H1 (cell line): ENCODE results near the gene NLRP6. TPM values are rescaled to one million over a fixed set of nuclear protein-coding genes. Genes with fewer than 3 reads are reported as not detected.
A peak's percentile ranks its signal among the peaks of the same experiment; 100 is the strongest.

Experiments used
- CEBPB ChIP-seq: IDR thresholded peaks from 2 replicates; pipeline ENCODE4 v1.6.1; 2012; ENCODE audit warnings: low read depth, low read length
- CTCF ChIP-seq, 3 experiments: IDR thresholded peaks; 1 replicate in 2 of 3; 2 replicates in 1 of 3; pipeline versions ENCODE4 v1.5.1 to v1.6.1; 2011; ENCODE audit warnings: low read length in 3 of 3, mild to moderate bottlenecking in 3 of 3, inconsistent platforms in 2 of 3, low read depth in 1 of 3, moderate library complexity in 1 of 3; ENCODE audit not compliant: insufficient read depth in 1 of 3; ENCODE audit errors: control extremely low read depth in 1 of 3
- KDM4A ChIP-seq: IDR thresholded peaks from one replicate; pipeline ENCODE4 v1.7.1; 2012; ENCODE audit warnings: low read depth, mild to moderate bottlenecking, moderate library complexity, low read length, inconsistent platforms; ENCODE audit not compliant: severe bottlenecking
- NRF1 ChIP-seq: IDR thresholded peaks from 2 replicates; pipeline ENCODE4 v1.6.1; 2011; ENCODE audit warnings: mild to moderate bottlenecking, low read depth, low read length, improper control_type of control experiment
- PHF8 ChIP-seq: fragments of 200-600 bp; sonication (generic); conservative IDR thresholded peaks from 2 replicates; pipeline ENCODE4 v1.7.1; 2012; ENCODE audit warnings: low read depth, mild to moderate bottlenecking, inconsistent platforms, low read length, moderate library complexity
- RFX5 ChIP-seq: IDR thresholded peaks from 2 replicates; pipeline ENCODE4 v1.6.1; 2011; ENCODE audit warnings: low read depth, low read length, improper control_type of control experiment, borderline replicate concordance
- RXRA ChIP-seq: IDR thresholded peaks from 2 replicates; pipeline ENCODE4 v1.6.1; 2011; ENCODE audit warnings: low read depth, mild to moderate bottlenecking, low read length, moderate library complexity; ENCODE audit not compliant: insufficient read depth
- SAP30 ChIP-seq: fragments of 300-600 bp; sonication (generic); IDR thresholded peaks from 2 replicates; pipeline ENCODE4 v1.7.1; 2012; ENCODE audit warnings: low read length, moderate library complexity, mild to moderate bottlenecking, inconsistent platforms; ENCODE audit not compliant: insufficient read depth, insufficient replicate concordance
- SIN3A ChIP-seq, 2 experiments: IDR thresholded peaks in 1 of 2; conservative IDR thresholded peaks in 1 of 2; 2 replicates each; pipeline ENCODE4 v1.6.1; 2011 to 2012; ENCODE audit warnings: low read length in 2 of 2, improper control_type of control experiment in 1 of 2, low read depth in 1 of 2, mild to moderate bottlenecking in 1 of 2
- SP2 ChIP-seq: IDR thresholded peaks from 2 replicates; pipeline ENCODE4 v1.6.1; 2012; ENCODE audit warnings: mild to moderate bottlenecking, low read length, inconsistent platforms
- TAF7 ChIP-seq: optimal IDR thresholded peaks from 2 replicates; pipeline ENCODE3; 2011; ENCODE audit warnings: low read depth, mild to moderate bottlenecking, inconsistent platforms, low read length, moderate library complexity, borderline replicate concordance
- YY1 ChIP-seq: IDR thresholded peaks from 2 replicates; pipeline ENCODE4 v1.6.1; 2011; ENCODE audit warnings: low read depth, mild to moderate bottlenecking, low read length
- ZNF274 ChIP-seq: IDR thresholded peaks from 2 replicates; pipeline ENCODE4 v1.7.0; 2012; ENCODE audit warnings: low read length, borderline replicate concordance; ENCODE audit errors: extremely low read depth
- polyA plus RNA-seq, 7 experiments: library from polyadenylated mRNA; depleted of rRNA in 3 of 7; stranded (reverse) in 5 of 7; unstranded in 2 of 7; fragments of >200 nt in 5 of 7; fragments of 200-250 nt in 2 of 7; gene quantifications; 1 replicate in 5 of 7; 2 replicates in 1 of 7; 4 replicates in 1 of 7; pipeline versions ENCODE4 v1.2.1 to v1.2.3, GENCODE V29; 2011 to 2013; ENCODE audit warnings: missing spikeins in 2 of 7, mixed read lengths in 2 of 7
- total RNA-seq: library from RNA; stranded (reverse); fragmentation: NEBNext Ultra II Directional; extraction: Animal tissue kit (Norgen Biotek cat#: 25700); gene quantifications from 2 replicates; pipeline ENCODE4 v1.2.1, GENCODE V29; 2021

The NLRP6 gene
- total and polyA plus RNA-seq, 2 of the 8 experiments (the other 6 are each of a cell fraction or from before 2014, with no cell fraction given), result not detected

GRCh38 chr11:235997-236773 is 42.0 kb upstream of the NLRP6 start, which contains the start of gene SIRT3 (continued):
- TF ChIP-seq SAP30, result peak; percentile 86
- TF ChIP-seq PHF8, result peak; percentile 82
- no peak for TF ChIP-seq ZNF274
- TF ChIP-seq YY1, result 0 out of 2 replicates have a peak, but pooled peaks have one; percentile 73
- no peak for TF ChIP-seq NRF1
- TF ChIP-seq KDM4A, result peak; percentile 82
- TF ChIP-seq RFX5, result no peak
- TF ChIP-seq RXRA, result no peak
- no peak for TF ChIP-seq SP2
- no peak for TF ChIP-seq CEBPB
- TF ChIP-seq TAF7, result no peak
- TF ChIP-seq SIN3A (conservative IDR thresholded peaks at IDR 0.05 in 1 of 2, IDR thresholded peaks at IDR 0.05 in 1 of 2; ENCODE audit: low read depth in 1 of 2, low read length in 2 of 2), result 0 out of 4 replicates have a peak, but pooled peaks of 1 of the 2 experiments have one; percentile 85
- peak in 2 of 3 experiments; percentile 0 to 11; a peak in 3 of 4 replicates for TF ChIP-seq CTCF (IDR thresholded peaks at IDR 0.05; ENCODE audit: control extremely low read depth in 1 of 3, insufficient read depth in 1 of 3, low read depth in 1 of 3, low read length in 3 of 3)
